ENCODE results near the gene FBXL17.

The FBXL17 gene

DNA sequence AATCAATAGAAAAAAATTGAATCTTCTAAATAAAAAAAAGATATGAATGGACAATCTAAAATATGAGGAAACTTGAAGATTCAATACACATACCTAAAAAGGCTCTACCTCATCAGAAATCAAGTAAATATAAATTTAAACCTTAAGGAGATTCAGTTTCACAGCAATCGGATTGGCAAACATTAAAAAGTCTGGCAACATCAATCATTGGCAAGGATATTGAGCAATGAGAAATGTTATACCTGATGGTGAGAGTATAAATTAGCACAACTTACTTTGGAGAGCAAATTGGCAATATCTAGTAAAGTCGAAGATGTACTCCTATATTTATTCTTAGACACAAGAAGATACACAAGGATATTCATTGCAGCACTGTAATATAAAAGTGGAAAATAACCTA, 436.8 kb downstream of the FBXL17 start:
- no peak for DNase-seq

DNA sequence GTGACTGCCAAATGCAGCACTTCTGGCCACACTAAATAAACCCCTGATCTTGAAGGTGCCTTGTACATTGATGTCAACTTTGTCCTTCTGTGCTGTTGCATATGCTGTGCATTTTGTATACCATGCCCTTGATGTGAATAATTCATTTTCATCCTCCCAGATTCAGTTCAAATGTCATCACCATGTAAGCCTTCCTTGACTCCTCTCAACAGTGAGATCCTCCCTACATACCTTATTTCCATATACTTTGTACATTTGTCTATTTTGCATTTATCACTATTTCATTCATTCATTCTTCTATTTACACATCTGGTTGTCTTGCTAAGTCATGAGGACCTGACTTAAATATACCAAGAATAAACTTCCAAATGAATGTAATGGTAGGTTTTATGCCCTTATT, 438.0 kb downstream of the FBXL17 start:
- DNase-seq = no peak

DNA sequence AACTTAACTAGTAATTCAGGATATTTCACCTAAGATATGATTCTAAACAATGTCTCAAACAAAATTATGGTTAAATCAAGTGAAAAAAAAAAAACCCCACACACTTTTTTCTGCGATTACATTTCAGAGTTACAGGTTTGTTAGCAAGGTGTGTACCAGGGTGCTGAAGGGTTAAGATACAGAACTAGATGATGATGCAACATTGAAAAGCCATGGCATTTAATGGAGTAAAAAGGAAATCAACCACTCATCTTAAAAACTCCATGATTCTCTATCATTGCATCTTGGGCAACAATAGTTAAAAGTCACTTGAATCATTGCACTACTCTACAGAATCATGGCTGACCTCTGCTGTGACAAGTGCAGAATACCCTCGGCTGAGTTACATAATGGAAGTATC, 440.9 kb downstream of the FBXL17 start:
- no peak for DNase-seq

- no peak for DNase-seq
Measured at GRCh38 chr5:107937651-107938355, 444.1 kb downstream of the FBXL17 start.

GRCh38 chr5:107937204-107937603, 444.7 kb downstream of the FBXL17 start:
- DNase-seq = no peak

DNA sequence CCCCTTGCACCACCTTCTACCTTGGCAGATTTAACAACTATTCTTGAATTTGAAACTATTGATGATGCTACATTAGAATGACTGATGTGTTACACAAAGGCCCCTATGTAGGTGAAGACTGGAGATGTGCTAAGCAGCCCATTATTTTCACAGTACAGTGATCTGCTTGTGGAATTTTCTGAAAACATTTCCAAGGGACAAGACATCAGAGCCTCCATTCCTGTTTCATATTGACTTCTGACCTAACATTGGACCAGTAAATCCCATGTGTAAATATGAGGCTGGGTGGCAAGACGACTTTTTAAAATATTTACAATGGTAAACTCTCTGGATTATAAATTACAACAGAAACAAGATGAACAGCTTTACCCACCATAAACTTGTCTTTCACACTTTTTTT, 445.4 kb downstream of the FBXL17 start:
- no peak for DNase-seq

DNA sequence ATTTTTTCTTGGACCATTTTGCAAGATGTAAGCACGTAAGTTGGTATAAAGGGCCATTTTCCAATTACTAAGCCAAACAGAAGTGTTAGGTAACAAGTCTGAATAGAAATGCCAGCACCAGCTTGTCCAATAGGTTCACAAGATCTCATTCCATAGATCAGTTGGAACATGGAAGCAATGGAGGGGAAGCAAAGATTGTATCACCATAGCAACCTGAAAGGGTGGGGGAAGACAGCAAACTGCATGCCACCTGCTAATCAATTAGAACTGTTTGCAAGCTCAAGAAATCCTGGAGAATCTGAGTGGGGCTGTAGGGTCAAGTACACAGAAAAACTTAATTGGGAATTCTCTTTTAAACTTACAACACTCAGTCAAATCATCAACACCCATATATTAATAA, 446.3 kb downstream of the FBXL17 start:
- no peak for DNase-seq

- DNase-seq = no peak
Measured at GRCh38 chr5:107933326-107933725, 448.6 kb downstream of the FBXL17 start.

DNA sequence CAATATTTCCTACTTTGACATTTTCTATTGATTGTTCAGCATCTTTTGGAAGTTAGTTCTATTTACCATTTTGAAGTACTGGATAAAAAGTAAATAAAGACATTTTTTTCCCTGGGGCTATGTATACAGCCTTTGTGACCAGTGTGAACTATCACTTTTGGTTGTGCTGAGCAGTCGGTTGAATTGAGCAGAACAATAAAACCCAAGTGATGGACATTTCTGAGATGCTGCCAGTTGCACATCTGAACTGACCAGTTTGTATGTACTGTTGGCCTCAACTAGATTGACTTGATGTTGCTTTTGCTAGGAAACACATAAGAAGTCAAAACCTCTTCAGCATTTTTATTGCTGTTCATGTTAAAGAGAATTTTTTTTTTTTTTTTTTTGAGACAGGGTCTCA, 451.0 kb downstream of the FBXL17 start:
- DNase-seq = no peak

- no peak for DNase-seq
Measured at GRCh38 chr5:107930092-107930491, 451.8 kb downstream of the FBXL17 start.

DNA sequence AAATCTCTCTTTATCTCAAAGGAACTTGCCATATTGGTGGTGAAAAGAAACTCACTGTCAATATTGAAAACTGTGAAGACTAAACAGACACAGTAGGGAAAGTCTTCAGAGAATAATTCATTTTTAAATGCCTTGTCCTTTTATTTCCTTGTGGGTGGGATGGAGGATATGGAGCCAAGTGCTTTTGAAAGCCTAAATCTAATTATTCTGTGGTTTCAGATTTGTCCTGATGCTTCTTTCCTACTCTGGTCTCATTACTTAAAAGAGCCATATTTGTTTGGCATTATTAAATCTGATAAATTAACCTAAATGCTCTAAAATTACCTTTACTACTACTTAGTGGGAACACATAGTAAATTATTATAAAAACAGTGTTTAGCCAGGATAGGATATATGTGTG, 452.8 kb downstream of the FBXL17 start:
- no peak for DNase-seq

GRCh38 chr5:107926121-107926520, 455.8 kb downstream of the FBXL17 start:
- DNase-seq = no peak

GRCh38 chr5:107925200-107925599, 456.7 kb downstream of the FBXL17 start:
- no peak for DNase-seq

GRCh38 chr5:107919969-107920368, 461.9 kb downstream of the FBXL17 start:
- DNase-seq = peak; percentile 10

DNA sequence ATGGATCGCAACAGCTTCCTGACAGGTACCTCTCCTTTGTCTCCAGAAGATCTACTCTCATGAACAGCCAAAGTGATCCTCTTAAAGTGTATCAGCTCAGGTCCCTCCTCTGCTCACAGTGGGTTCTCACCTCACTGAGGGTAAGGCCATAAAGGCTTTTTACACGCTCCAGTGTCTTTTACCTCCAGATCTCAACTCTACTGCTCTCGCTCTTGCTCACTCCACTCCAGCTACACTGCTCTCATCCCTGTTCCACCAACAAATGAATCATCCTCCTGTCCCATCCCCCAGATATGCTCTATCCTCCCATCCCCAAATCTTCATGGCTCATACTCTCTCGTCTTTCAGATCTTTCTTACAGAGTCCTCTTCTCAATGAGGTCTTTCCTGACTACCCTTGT, 462.5 kb downstream of the FBXL17 start:
- DNase-seq = no peak

GRCh38 chr5:107917983-107918382, 463.9 kb downstream of the FBXL17 start:
- no peak for DNase-seq

DNA sequence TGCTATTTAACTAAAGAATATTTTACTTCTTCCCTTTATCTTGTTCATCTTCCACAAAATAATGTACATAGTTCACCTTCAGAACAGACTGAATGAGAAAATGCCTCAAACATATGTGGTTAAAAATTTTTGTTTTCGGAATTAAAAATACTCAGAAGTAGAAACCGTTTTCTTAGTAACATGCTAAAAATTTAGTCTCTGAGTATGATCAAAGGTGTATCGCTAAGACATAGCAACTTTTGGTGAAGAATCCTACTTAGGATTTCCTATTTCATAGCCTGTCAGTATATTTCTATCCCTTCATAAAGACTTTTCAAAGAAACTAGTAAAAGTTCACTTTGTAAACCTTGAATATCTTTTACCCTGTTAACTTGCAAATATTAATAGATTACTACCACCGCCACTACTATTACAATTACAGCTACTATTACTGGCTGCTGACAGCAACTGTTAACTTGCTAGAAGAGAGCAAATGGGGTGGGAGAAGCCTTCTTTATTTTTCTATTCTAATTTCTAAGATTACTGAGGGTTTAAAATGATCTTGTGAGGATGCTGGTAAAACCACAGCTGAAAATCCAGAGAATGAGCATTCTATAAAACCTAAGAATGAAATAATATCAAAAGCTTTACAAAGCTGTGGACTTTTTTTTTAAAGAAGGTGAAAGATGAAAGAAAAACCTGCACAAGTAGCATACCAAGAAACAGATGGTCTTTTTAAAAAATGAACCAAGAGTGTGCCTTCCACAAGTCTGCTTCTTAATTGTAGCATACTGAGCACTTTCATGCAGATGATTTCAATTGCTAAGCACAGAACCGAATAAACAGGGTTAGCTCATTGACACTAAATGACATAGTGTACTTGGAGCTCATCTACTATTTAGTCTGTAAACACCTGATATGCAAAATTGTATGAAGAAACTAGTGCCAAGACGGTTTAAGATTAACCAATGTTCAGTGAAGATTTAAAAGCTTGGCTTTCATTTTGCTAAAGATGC, 464.9 kb downstream of the FBXL17 start:
- no peak for DNase-seq

GRCh38 chr5:107915176-107915812, 466.6 kb downstream of the FBXL17 start:
- DNase-seq = no peak

DNA sequence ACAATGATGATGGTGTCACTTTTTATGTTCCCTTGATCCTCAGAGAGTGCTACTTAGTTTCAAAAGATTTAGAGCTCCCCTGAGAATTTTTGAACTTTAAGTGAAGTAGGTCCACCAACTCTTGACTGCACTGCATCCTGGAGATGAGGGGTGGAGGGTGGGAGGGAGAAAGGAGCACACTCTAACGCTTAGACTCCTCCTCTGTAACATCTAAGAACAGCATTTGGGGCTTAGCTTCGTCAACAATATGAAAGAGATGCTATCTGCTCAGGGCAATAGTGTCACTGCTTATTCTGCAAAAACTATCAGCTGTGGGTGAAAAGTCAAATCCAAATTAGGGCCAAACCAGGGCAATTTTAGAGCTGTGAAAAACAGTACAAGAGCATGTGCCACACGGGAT, 468.4 kb downstream of the FBXL17 start:
- no peak for DNase-seq

- DNase-seq = no peak
Measured at GRCh38 chr5:107900721-107901120, 481.2 kb downstream of the FBXL17 start.

DNA sequence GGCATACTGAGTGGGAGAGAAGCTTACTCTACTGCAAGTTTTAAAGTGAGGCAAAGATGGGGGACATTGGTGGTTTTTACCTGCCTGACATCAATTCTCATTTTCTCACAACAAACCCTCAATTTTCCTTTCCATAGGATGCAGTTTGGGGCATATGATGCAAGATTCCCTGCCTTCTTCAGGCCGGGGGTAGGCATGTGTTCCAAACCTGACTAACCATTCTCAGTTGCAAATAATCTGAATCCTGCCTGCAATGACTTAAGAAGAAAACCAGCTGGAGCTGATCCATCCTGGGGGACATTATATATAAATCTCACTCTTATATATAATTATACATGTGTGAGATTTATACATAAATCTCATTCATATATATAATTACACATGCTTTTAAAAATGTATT, 487.5 kb downstream of the FBXL17 start:
- DNase-seq = no peak

- DNase-seq = no peak
Measured at GRCh38 chr5:107893642-107894041, 488.3 kb downstream of the FBXL17 start.

GRCh38 chr5:107889387-107889786, 492.5 kb downstream of the FBXL17 start:
- no peak for DNase-seq

DNA sequence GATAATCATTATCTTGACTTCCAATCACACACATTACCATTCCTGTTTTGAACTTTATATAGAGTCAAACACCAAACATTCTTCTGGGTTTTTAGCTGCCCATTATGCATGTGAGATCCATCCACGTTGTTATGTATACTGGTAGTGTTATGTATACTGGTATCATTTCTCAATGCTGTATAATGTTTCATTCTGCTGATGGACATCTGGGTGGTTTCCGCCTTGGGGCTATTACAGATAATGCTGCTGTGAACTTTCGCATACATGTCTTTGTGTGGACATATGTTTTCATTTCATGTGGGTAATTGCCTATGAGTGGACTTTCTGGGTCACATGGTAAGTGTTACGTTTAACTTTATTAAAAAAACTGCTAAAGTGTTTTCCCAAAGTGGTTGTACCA, 493.4 kb downstream of the FBXL17 start:
- no peak for DNase-seq

Measured in stimulated activated CD4-positive, alpha-beta T cell treated with anti-CD3 and anti-CD28 coated beads, Interleukin-1b, Interleukin-23, amount 100 ng/mL, for 48 hours (primary cell).